GM23248 (cell line): ENCODE results near the gene TMTC1. TPM values are rescaled to one million over a fixed set of nuclear protein-coding genes. Genes with fewer than 3 reads are reported as not detected.

Source experiments
- DNase-seq: peaks from one replicate; pipeline ENCODE4 v3.0.0-alpha.2; 2015
- H2AFZ ChIP-seq: fragments of 200-600 bp; sonication (generic); 2 replicates; pipeline ENCODE4 v1.6.1; 2016; ENCODE audit warnings: antibody characterized with exemption
- H3F3A ChIP-seq: fragments of 200-600 bp; sonication (generic); 2 replicates; pipeline ENCODE4 v1.6.1; 2016; ENCODE audit warnings: mild to moderate bottlenecking, antibody characterized with exemption, mixed run types; ENCODE audit not compliant: insufficient read depth
- H3K27ac ChIP-seq: fragments of 200-600 bp; sonication (generic); 2 replicates; pipeline ENCODE4 v1.5.1; 2016; ENCODE audit warnings: mild to moderate bottlenecking
- H3K27me3 ChIP-seq: fragments of 200-600 bp; sonication (generic); replicated peaks from 2 replicates; pipeline ENCODE4 v1.6.1; 2016; ENCODE audit warnings: mild to moderate bottlenecking; ENCODE audit not compliant: insufficient read depth
- H3K36me3 ChIP-seq: fragments of 200-600 bp; sonication (generic); 2 replicates; pipeline ENCODE4 v1.6.1; 2016; ENCODE audit warnings: low read depth, mild to moderate bottlenecking
- H3K4me1 ChIP-seq: fragments of 200-600 bp; sonication (generic); 2 replicates; pipeline ENCODE4 v1.6.1; 2016; ENCODE audit warnings: mild to moderate bottlenecking; ENCODE audit not compliant: insufficient read depth
- H3K4me2 ChIP-seq: fragments of 200-600 bp; sonication (generic); one replicate; pipeline ENCODE4 v1.6.1; 2016; ENCODE audit warnings: mild to moderate bottlenecking; ENCODE audit not compliant: unreplicated experiment
- H3K4me3 ChIP-seq: fragments of 200-600 bp; sonication (generic); 2 replicates; pipeline ENCODE4 v1.5.1; 2016; ENCODE audit warnings: mild to moderate bottlenecking
- H3K79me2 ChIP-seq: fragments of 200-600 bp; sonication (generic); 2 replicates; pipeline ENCODE4 v1.6.1; 2016; ENCODE audit warnings: mild to moderate bottlenecking; ENCODE audit not compliant: insufficient read depth
- H3K9ac ChIP-seq: fragments of 200-600 bp; sonication (generic); 2 replicates; pipeline ENCODE4 v1.6.1; 2016; ENCODE audit warnings: mild to moderate bottlenecking
- H3K9me2 ChIP-seq: fragments of 200-600 bp; sonication (generic); 2 replicates; pipeline ENCODE4 v1.6.1; 2016; ENCODE audit warnings: mixed run types, mild to moderate bottlenecking, moderate library complexity; ENCODE audit not compliant: insufficient read depth
- H3K9me3 ChIP-seq: fragments of 200-600 bp; sonication (generic); one replicate; pipeline ENCODE4 v1.6.1; 2017; ENCODE audit warnings: low read depth
- H4K20me1 ChIP-seq: fragments of 200-600 bp; sonication (generic); 2 replicates; pipeline ENCODE4 v1.6.0; 2016; ENCODE audit not compliant: insufficient read depth
- EZH2 ChIP-seq: fragments of 200-600 bp; sonication (generic); IDR thresholded peaks from 2 replicates; pipeline ENCODE4 v1.6.1; 2018; ENCODE audit warnings: antibody characterized with exemption, mild to moderate bottlenecking; ENCODE audit not compliant: insufficient read depth, poor library complexity, severe bottlenecking
- EZH2phosphoT487 ChIP-seq: fragments of 200-600 bp; sonication (generic); IDR thresholded peaks from 2 replicates; pipeline ENCODE4 v1.6.1; 2018; ENCODE audit warnings: antibody characterized with exemption, moderate library complexity, mild to moderate bottlenecking, low read depth; ENCODE audit not compliant: insufficient read depth
- WGBS, 2 experiments: methylation state at CpG; one replicate each; pipeline ENCODE4 v1.1.6; 2015 to 2017; ENCODE audit warnings: low lambda C conversion rate in 2 of 2, low coverage in 1 of 2; ENCODE audit errors: missing lambda C conversion rate in 2 of 2; 5-methylcytosine and 5-hydroxymethylcytosine counted together
- in situ Hi-C: fragments of 300-500 bp; cut with MboI; formaldehyde crosslinking; loops from 2 replicates; pipeline ENCODE4 v1.15.0; 2020
- polyA plus RNA-seq: library from polyadenylated mRNA; unstranded; fragments of >200 nt; fragmentation: Nextera tagmentation; extraction: Ambion mirVana; gene quantifications from 2 replicates; pipeline ENCODE4 v1.2.1, GENCODE V29; 2016
- total RNA-seq: library from RNA; depleted of rRNA; stranded (reverse); fragments of >200 nt; shearing (Covaris generic); gene quantifications from 2 replicates; pipeline ENCODE4 v1.2.3, GENCODE V29; 2014

Gene TMTC1
- total and polyA plus RNA-seq, 2 experiments from 2014 or later = 6.8 to 25.3 TPM

- Histone ChIP-seq H3K4me3 (no peak overlapping the region), H3K79me2 (no peaks in the 10 kb centered on the region), H3K9me2 (no peaks in the 10 kb centered on the region), H3K4me2 (no peak overlapping the region), H3K4me1 (no peaks in the 10 kb centered on the region), H2AFZ (no peak overlapping the region), H3K27me3 (no peaks in the 10 kb centered on the region), H3F3A (no peaks in the 10 kb centered on the region), H3K27ac (no peak overlapping the region), H4K20me1 (no peaks in the 10 kb centered on the region), H3K36me3 (no peaks in the 10 kb centered on the region), H3K9me3 (no peaks in the 10 kb centered on the region), H3K9ac (no peak overlapping the region)
- DNase-seq = no peak
- 86% methylated on average over 2 of the region's 2 CpGs for WGBS, 2 experiments
- in situ Hi-C loops = no loop called here
- TF ChIP-seq EZH2 (no peak), EZH2phosphoT487 (no peak)
These were observed 323.7 kb downstream of the TMTC1 start for GRCh38 chr12:29460082-29460481.

- Histone ChIP-seq H3K79me2 (no peaks in the 10 kb centered on the region), H3K36me3 (no peaks in the 10 kb centered on the region), H3K27me3 (no peaks in the 10 kb centered on the region), H3K4me1 (no peaks in the 10 kb centered on the region), H3F3A (no peaks in the 10 kb centered on the region), H3K9me2 (no peaks in the 10 kb centered on the region), H3K4me2 (no peak overlapping the region), H3K9me3 (no peaks in the 10 kb centered on the region), H4K20me1 (no peaks in the 10 kb centered on the region), H3K9ac (no peak overlapping the region), H2AFZ (no peak overlapping the region), H3K4me3 (no peak overlapping the region), H3K27ac (no peak overlapping the region)
- DNase-seq = no peak
- 0 to 6% methylated on average over 1 of the region's 1 CpG for WGBS, 2 experiments
- TF ChIP-seq EZH2 = no peak
- in situ Hi-C loops = no loop called here
These were observed 328.7 kb downstream of the TMTC1 start for GRCh38 chr12:29455087-29455486.

GRCh38 chr12:29451888-29452287 is 331.9 kb downstream of the TMTC1 start:
- Histone ChIP-seq H3K4me1 (no peaks in the 10 kb centered on the region), H3K27me3 (no peaks in the 10 kb centered on the region), H3K9me3 (no peaks in the 10 kb centered on the region), H3K36me3 (no peaks in the 10 kb centered on the region), H4K20me1 (no peaks in the 10 kb centered on the region), H3K27ac (no peak overlapping the region), H3F3A (no peaks in the 10 kb centered on the region), H3K79me2 (no peaks in the 10 kb centered on the region), H3K9me2 (no peaks in the 10 kb centered on the region), H3K4me2 (no peak overlapping the region), H2AFZ (no peak overlapping the region), H3K4me3 (no peak overlapping the region), H3K9ac (no peak overlapping the region)
- in situ Hi-C loops = no loop called here
- TF ChIP-seq EZH2phosphoT487 = no peak
- 90% methylated on average over 2 of the region's 2 CpGs for WGBS, 2 experiments
- no peak for DNase-seq
